ENCODE measurements around the gene ASAP3. TPM values are rescaled to one million over a fixed set of nuclear protein-coding genes. Genes with fewer than 3 reads are reported as not detected.
A peak's percentile ranks its signal among the peaks of the same experiment; 100 is the strongest.

ASAP3 gene
- total RNA-seq, 6 donors from 2014 or later = 29.5 to 47.2 (median 41.8) TPM

DNA sequence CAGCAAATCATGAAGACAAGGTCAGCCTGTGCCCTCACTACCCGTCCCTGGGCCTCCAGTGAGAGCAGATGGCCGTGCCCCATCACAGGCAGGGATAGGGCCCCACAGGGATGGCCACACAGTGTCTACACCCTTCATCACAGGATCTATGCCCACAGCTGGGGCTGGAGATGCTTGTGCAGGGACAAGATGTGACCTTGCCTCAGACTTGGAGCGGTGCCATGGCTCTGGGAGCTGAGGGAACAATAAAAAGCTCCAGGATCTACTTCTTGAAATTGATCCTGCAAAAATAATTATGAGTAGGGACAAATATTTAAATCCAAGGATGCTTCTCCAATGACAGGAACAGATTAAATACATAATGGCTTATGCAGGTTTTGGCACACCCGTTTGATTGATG is 34.0 kb downstream of the ASAP3 start:
- WGBS, 2 donors = 87 to 90% methylated on average over 4 of the region's 4 CpGs
- peak overlapping the region in 1 of 4 donors; percentile 13 for H3K27ac ChIP-seq
- no peaks in the 10 kb centered on the region for H3K27me3 ChIP-seq
- no peaks in the 10 kb centered on the region for H3K9me3 ChIP-seq
- H3K36me3 ChIP-seq = peaks cover 0 to 19% (median 0%) of the 10 kb centered on the region in 4 donors
- peaks cover 11 to 50% (median 27%) of the 10 kb centered on the region in 4 donors for H3K4me1 ChIP-seq
- DNase-seq (peak in 1 of 2 donors; percentile 60), ATAC-seq (ENCODE audit: low FRiP score in 2 of 2) (no peak)
- H3K4me3 ChIP-seq = no peak overlapping the region
- TF ChIP-seq POLR2A (IDR thresholded peaks at IDR 0.05) = no peak
- no peak for TF ChIP-seq POLR2AphosphoS5 (IDR thresholded peaks at IDR 0.05)
- TF ChIP-seq EP300 (IDR thresholded peaks at IDR 0.05) = no peak
- no peak for TF ChIP-seq CTCF (IDR thresholded peaks at IDR 0.05)

- H3K9me3 ChIP-seq = no peaks in the 10 kb centered on the region
- peak overlapping the region in 1 of 4 donors; percentile 21 for H3K27ac ChIP-seq
- H3K4me3 ChIP-seq = no peak overlapping the region
- TF ChIP-seq EP300 (IDR thresholded peaks at IDR 0.05) = no peak
- no peak for TF ChIP-seq POLR2AphosphoS5 (IDR thresholded peaks at IDR 0.05)
- no peak for TF ChIP-seq CTCF (IDR thresholded peaks at IDR 0.05)
- H3K4me1 ChIP-seq = peaks cover 16 to 55% (median 31%) of the 10 kb centered on the region in 4 donors
- ATAC-seq (ENCODE audit: low FRiP score in 2 of 2) (no peak), DNase-seq (no peak)
- WGBS, 2 donors = 85 to 100% methylated on average over 1 to 6 of the region's 6 CpGs
- H3K27me3 ChIP-seq = no peaks in the 10 kb centered on the region
- H3K36me3 ChIP-seq = peaks cover 0 to 12% (median 0%) of the 10 kb centered on the region in 4 donors
These were observed 34.7 kb downstream of the ASAP3 start for GRCh38 chr1:23449306-23449705.

GRCh38 chr1:23448846-23449245 is 35.1 kb downstream of the ASAP3 start:
- H3K27me3 ChIP-seq = no peaks in the 10 kb centered on the region
- ATAC-seq (ENCODE audit: low FRiP score in 2 of 2) (no peak), DNase-seq (no peak)
- no peak overlapping the region for H3K27ac ChIP-seq
- TF ChIP-seq CTCF (IDR thresholded peaks at IDR 0.05) (no peak), POLR2A (IDR thresholded peaks at IDR 0.05) (no peak), POLR2AphosphoS5 (IDR thresholded peaks at IDR 0.05) (no peak), EP300 (IDR thresholded peaks at IDR 0.05) (no peak)
- 75 to 80% methylated on average over 1 of the region's 1 CpG for WGBS, 2 donors
- H3K9me3 ChIP-seq = no peaks in the 10 kb centered on the region
- H3K4me1 ChIP-seq = peaks cover 15 to 55% (median 34%) of the 10 kb centered on the region in 4 donors
- H3K36me3 ChIP-seq = peaks cover 0 to 12% (median 0%) of the 10 kb centered on the region in 4 donors
- H3K4me3 ChIP-seq = no peak overlapping the region

DNA sequence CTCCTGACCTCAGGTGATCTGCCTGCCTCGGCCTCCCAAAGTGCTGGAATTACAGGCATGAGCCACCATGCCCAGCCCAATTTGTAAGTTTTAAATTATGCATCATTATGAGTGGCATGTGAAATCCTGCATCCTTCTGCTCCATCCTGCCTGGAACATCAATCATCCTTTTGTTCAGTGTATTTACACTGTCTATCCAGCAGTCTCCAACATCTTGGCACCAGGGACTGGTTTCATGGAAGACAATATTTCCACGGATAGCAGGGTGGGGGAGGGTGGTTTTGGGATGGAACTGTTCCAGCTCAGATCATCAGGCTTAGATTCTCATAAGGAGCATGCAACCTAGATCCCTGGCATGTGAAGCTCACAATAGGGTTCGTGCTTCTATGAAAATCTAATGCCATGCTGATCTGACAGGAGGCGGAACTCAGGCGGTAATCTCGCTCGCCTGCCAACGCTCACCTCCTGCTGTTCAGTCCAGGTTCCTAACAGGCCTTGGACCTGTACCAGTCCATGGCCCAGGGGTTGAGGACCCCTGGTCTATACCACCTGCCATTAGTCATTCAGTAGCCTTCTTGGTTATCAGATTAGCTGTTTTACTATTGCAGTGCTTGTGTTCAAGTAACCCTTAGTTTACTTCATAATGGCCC is 37.2 kb downstream of the ASAP3 start:
- peaks cover 0 to 21% (median 0%) of the 10 kb centered on the region in 4 donors for H3K36me3 ChIP-seq
- 89 to 90% methylated on average over 8 of the region's 8 CpGs for WGBS, 2 donors
- DNase-seq (no peak), ATAC-seq (ENCODE audit: low FRiP score in 2 of 2) (no peak)
- no peak overlapping the region for H3K27ac ChIP-seq
- TF ChIP-seq CTCF (IDR thresholded peaks at IDR 0.05) (no peak), EP300 (IDR thresholded peaks at IDR 0.05) (no peak), POLR2AphosphoS5 (IDR thresholded peaks at IDR 0.05) (no peak), POLR2A (IDR thresholded peaks at IDR 0.05) (no peak)
- H3K4me1 ChIP-seq = peaks cover 10 to 44% (median 18%) of the 10 kb centered on the region in 4 donors
- no peak overlapping the region for H3K4me3 ChIP-seq
- H3K9me3 ChIP-seq = no peaks in the 10 kb centered on the region
- H3K27me3 ChIP-seq = no peaks in the 10 kb centered on the region

Data from upper lobe of left lung (tissue), 6 donors.